CD4-positive, alpha-beta T cell treated with Interleukin-1 beta for 1 hour (primary cell): ENCODE measurements around the gene GNAL.

Source experiments
- DNase-seq, 2 donors: peaks; one replicate each; pipeline ENCODE4 v3.0.0-alpha.2; 2020 to 2022

GNAL gene

DNA sequence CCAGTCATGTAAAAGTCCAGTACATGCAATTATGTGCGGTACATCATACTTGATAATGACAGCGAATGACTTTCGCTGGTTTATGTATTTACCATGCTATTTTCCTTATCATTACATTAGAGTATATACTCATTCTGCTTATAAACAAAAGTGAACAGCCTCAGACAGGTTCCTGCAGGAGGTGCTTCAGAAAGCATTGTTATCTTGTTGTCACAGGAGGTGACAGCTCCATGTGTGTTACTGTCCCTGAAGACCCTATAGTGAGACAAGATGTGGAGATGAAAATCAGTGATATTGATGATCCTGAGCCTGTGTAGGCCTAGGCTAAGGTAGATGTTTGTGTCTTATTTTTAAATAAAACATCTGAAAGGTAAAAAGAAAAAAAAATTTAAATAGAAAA, 234.4 kb downstream of the GNAL start:
- no peak for DNase-seq

DNA sequence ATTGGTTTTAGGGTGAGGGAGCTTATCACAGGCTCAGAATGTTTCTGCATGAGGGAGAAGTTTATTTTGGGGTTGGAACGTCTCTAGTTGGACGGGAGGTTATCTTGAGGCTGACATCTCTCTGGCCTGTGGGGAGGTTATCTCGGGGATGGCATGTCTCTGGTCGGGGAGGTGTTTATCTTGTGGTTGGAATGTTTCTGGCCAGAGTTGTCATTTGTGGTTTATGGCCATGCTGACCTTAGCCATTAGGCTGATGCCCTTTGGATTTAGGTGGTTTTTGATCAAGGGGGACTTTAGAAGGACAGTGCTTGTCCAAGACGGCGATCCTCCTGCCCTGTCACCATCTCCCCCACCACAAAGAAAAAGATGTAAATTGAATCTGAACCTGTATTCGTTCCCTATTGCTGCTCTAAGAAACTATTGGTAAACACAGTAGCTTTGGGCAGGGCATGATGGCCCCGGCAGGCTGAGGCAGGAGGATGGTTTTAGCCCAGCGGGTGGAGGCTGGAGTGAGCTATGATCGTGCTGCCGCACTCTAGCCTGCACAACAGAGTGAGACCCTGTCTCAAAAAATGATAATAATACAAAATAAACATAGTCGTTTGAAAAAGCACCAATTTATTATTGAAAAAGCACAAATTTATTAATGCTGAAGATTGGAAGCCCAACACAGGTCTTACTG, 236.9 kb downstream of the GNAL start:
- no peak for DNase-seq

DNA sequence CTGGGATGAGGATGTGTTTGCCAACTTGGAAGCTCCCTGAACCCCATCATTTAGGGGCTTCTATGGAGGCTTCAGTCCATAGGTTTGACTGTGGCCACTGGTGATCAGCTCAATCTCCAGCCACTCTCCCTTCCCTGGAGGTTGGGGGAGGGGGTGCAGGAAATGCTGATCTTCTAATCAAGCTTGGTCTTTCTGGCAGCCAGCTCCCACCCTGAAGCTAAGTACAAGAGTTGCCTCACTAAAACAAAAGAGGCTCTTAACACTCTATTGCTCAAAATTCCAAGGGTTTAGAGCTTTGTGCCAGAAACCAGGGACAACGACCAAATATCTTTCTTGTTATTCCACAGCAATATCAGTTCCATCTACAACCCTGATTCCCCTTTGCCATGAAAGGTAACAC, 238.4 kb downstream of the GNAL start:
- no peak for DNase-seq

DNA sequence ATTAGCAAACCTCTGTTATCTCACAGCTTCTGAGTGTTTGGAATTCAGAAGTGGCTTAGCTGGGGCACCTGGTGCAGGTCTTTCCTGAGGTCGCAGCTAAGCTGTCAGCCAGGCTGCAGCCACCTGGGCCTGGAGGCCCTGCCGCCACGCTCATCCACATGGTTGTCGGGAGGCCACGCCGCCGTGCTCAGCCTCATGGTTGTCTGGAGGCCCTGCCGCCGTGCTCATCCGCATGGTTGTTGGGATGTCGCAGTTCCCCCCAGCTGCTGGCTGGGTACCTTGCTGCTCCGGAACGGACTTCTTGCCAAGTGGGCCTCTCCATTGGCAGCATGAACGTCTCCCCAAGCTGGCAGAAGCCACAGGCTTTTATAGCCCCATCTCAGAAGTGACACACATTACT, 243.3 kb downstream of the GNAL start:
- DNase-seq = no peak
